GM21360 (cell line): ENCODE data around the gene MLLT1.

Experiments
- ATAC-seq: cut with Tn5 transposase; IDR thresholded peaks from one replicate; pipeline ENCODE4 v1.9.1; 2021; ENCODE audit warnings: mild to moderate bottlenecking, moderate library complexity; ENCODE audit not compliant: unreplicated experiment

MLLT1 gene

DNA sequence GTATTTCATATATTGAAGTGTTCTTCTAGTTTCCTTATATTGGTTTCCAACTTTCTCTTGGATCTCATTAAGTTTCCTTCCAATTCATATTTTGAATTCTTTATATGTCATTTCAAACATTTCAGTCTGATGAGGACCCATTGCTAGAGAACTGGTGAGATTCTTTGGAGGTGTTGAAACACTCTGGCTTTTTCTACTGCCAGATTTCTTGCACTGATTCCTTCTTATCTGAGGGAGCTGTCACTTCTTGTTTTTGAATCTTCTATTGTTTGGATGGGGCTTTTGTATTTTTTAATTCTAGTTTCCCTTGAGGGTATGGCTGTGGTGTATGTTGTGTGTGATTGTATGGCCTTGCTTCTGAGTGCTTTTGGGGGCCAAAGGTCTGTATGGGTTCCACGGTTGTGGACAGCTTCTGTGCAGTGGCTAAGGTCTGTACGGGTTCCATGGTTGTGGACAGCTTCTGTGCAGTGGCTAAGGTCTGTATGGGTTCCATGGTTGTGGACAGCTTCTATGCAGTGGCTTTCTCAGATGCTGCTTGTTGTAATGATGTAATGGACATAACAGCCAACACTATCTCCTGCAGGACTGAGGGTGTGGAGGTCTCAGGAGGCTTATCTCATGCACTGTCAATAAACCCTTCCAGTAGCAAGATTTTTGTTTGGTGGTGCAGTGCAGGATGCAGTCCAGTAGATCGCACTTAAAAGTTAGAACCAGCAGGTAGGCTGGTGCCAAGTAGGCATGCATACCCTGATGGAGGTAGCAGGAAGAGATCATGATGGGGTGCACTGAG lies 107.5 kb downstream of the MLLT1 start:
- no peak for ATAC-seq

DNA sequence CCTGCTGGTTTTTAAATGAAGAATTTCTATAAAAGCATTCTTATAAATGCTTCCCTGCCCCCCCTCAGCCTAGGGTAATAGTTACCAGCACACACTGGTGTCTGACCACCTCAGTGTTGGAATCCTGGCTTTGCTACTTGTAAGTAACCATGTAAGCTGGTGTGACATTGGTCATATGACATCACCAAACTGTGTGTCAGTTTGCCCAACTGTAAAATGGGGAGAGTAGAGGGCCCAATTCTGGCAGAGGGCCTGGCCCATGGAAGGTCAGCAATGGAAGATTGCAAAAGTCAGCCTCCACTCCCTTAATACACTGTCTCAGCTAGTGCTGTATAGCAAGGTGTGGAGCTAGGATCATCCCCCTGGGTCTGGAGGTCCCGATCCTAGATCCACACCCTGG lies 112.7 kb downstream of the MLLT1 start:
- no peak for ATAC-seq

DNA sequence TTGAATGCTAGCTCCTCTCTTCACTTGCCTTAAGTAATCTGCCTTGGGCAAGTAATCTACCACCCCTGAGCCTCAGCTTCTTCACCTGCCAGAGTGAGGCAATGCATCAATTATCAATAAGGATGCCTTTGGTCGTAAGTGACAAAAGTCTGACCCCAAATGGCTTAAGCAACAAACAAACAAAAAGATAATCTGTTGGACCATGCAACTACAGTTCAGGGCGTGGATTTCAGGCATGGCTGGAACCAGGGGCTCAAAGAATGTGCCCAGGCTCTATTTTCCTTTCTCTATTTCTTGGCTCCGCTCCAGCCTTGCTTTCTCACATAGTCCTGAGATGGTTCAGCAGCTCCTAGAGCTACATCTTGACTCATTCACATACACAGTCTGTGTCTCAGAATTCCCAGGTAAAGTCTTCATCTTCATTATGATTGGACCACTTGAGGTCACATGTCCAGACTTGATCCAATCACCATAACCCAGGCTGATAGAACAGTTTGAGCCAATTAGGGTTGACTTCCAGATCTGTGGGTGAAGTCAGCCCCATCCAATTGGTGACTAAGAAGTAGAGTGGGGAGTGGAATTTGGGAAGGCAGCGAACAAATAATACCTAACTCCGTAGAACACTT lies 114.8 kb downstream of the MLLT1 start:
- ATAC-seq = no peak

DNA sequence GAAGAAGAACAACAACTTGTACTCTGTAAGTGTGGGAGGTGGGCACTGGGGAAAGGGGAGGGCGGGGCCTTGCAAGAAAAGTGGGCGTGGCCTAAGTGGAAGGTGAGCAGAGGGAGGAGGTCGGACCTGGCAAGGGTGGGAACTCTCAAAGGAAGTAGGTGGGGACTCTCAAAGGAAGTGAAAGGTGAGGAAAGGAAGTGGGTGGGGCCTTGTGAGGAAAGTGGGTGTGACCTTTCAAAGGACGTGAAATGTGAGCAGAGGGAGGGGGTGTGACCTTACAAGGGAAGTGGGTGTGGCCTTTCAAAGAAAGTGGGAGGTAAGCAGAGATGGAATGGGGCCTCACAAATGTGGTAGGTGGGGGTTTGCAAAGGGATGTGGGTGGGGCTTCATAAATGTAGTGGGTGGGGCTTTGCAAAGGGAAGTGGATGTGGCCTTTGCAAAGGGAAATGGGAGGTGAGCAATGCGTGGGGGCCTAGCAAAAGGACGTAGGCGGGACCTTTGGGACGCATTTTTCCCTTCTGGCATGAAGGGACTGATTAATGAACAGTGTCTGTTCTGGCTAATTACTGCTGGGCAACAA lies 118.4 kb downstream of the MLLT1 start:
- ATAC-seq = no peak
